Suprapubic skin (tissue), 4 donors: ENCODE data around the gene KREMEN1. TPM values are rescaled to one million over a fixed set of nuclear protein-coding genes. Genes with fewer than 3 reads are reported as not detected.
"Not testable (repeated sequence)": the region's sequence is repeated elsewhere in the genome, so short reads cannot be mapped to it uniquely, and the experiment has no call there.

Experiments used
- DNase-seq, 2 donors: peaks; one replicate each; pipeline ENCODE4 v3.0.0-alpha.2; 2019; ENCODE audit warnings: low spot score in 2 of 2
- H3K27ac ChIP-seq: fragments of 200-600 bp; sonication (generic); one replicate; pipeline ENCODE4 v1.5.1; 2019
- H3K27me3 ChIP-seq: fragments of 200-600 bp; sonication (generic); one replicate; pipeline ENCODE4 v1.5.1; 2019
- H3K36me3 ChIP-seq: fragments of 200-600 bp; sonication (generic); one replicate; pipeline ENCODE4 v1.5.1; 2019
- H3K4me1 ChIP-seq: fragments of 200-600 bp; sonication (generic); one replicate; pipeline ENCODE4 v1.5.1; 2019
- H3K4me3 ChIP-seq: fragments of 200-600 bp; sonication (generic); one replicate; pipeline ENCODE4 v1.5.1; 2019; ENCODE audit warnings: mild to moderate bottlenecking
- H3K9me3 ChIP-seq: fragments of 200-600 bp; sonication (generic); one replicate; pipeline ENCODE4 v1.5.1; 2019
- CTCF ChIP-seq, 2 donors: fragments of 200-600 bp in 1 of 2; fragments of 450-650 bp in 1 of 2; sonication (generic) in 1 of 2; IDR thresholded peaks; one replicate each; pipeline ENCODE4 v1.5.1; 2016 to 2019; ENCODE audit warnings: antibody characterized with exemption in 2 of 2, mild to moderate bottlenecking in 1 of 2, moderate library complexity in 1 of 2
- EP300 ChIP-seq: sonication (generic); formaldehyde crosslinking; IDR thresholded peaks from one replicate; pipeline ENCODE4 v1.6.1; 2017; ENCODE audit warnings: antibody characterized with exemption
- POLR2A ChIP-seq, 2 donors: fragments of 450-650 bp; IDR thresholded peaks; one replicate each; pipeline ENCODE4 v1.6.1; 2017; ENCODE audit warnings: antibody characterized with exemption in 2 of 2, mild to moderate bottlenecking in 2 of 2, moderate library complexity in 2 of 2
- POLR2AphosphoS5 ChIP-seq, 3 donors: sonication (generic); formaldehyde crosslinking; IDR thresholded peaks; one replicate each; pipeline ENCODE4 v1.6.1; 2017; ENCODE audit warnings: antibody characterized with exemption in 3 of 3
- WGBS: methylation state at CpG from one replicate; pipeline ENCODE4 v1.1.5; 2018; 5-methylcytosine and 5-hydroxymethylcytosine counted together
- total RNA-seq, 4 donors: library from RNA; depleted of rRNA; stranded (reverse); fragments of >200 nt; gene quantifications; one replicate each; pipeline ENCODE4 v1.1.0, GENCODE V29; 2016

KREMEN1 gene
- total RNA-seq, 4 donors from 2014 or later, result 51.6 to 71.1 (median 60.9) TPM

- 74% methylated on average over 4 of the region's 4 CpGs for WGBS
- no peak for TF ChIP-seq POLR2A (IDR thresholded peaks at IDR 0.05)
- no peak for TF ChIP-seq POLR2AphosphoS5 (IDR thresholded peaks at IDR 0.05)
- no peak for TF ChIP-seq EP300
- no peak for TF ChIP-seq CTCF (IDR thresholded peaks at IDR 0.05)
- no peaks in the 10 kb centered on the region for H3K9me3 ChIP-seq
- no peak for DNase-seq
- H3K4me1 ChIP-seq, result peaks cover 12% of the 10 kb centered on the region
- no peaks in the 10 kb centered on the region for H3K36me3 ChIP-seq
- no peak overlapping the region for H3K27ac ChIP-seq
- no peaks in the 10 kb centered on the region for H3K27me3 ChIP-seq
- H3K4me3 ChIP-seq, result no peak overlapping the region
Measured at GRCh38 chr22:29037340-29037932, 35.4 kb upstream of the KREMEN1 start.

- no peaks in the 10 kb centered on the region for H3K27me3 ChIP-seq
- peaks cover 12% of the 10 kb centered on the region for H3K4me1 ChIP-seq
- no peak for DNase-seq
- H3K27ac ChIP-seq, result no peak overlapping the region
- H3K4me3 ChIP-seq, result no peak overlapping the region
- no peaks in the 10 kb centered on the region for H3K36me3 ChIP-seq
- TF ChIP-seq CTCF (IDR thresholded peaks at IDR 0.05) (no peak), EP300 (no peak), POLR2A (IDR thresholded peaks at IDR 0.05) (no peak), POLR2AphosphoS5 (IDR thresholded peaks at IDR 0.05) (no peak)
- 77% methylated on average over 9 of the region's 9 CpGs for WGBS
- no peaks in the 10 kb centered on the region for H3K9me3 ChIP-seq
Measured at GRCh38 chr22:29039148-29039547, 33.7 kb upstream of the KREMEN1 start.

DNA sequence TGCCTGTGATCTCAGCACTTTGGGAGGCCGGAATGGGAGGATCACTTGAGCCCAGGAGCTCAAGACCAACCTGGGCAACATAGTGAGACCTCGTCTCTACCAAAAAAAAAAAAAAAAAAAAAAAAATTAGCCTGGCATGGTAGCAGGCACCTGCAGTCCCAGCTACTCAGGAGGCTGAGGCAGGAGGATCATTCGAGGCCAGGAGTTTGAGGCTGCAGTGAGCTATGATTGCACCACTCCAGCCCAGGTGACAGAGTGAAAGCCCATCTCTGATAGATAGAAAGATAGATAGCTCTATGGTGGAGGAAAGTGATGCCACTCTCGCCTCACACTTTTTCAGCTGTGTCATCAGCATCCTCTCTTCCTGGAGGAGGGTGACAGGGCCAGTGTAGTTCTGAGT, 33.2 kb upstream of the KREMEN1 start:
- not testable (repeated sequence) for H3K27ac ChIP-seq, H3K9me3 ChIP-seq, H3K36me3 ChIP-seq, DNase-seq, H3K27me3 ChIP-seq, H3K4me3 ChIP-seq
- peaks cover 12% of the 10 kb centered on the region for H3K4me1 ChIP-seq
- 92% methylated on average over 4 of the region's 4 CpGs for WGBS

DNA sequence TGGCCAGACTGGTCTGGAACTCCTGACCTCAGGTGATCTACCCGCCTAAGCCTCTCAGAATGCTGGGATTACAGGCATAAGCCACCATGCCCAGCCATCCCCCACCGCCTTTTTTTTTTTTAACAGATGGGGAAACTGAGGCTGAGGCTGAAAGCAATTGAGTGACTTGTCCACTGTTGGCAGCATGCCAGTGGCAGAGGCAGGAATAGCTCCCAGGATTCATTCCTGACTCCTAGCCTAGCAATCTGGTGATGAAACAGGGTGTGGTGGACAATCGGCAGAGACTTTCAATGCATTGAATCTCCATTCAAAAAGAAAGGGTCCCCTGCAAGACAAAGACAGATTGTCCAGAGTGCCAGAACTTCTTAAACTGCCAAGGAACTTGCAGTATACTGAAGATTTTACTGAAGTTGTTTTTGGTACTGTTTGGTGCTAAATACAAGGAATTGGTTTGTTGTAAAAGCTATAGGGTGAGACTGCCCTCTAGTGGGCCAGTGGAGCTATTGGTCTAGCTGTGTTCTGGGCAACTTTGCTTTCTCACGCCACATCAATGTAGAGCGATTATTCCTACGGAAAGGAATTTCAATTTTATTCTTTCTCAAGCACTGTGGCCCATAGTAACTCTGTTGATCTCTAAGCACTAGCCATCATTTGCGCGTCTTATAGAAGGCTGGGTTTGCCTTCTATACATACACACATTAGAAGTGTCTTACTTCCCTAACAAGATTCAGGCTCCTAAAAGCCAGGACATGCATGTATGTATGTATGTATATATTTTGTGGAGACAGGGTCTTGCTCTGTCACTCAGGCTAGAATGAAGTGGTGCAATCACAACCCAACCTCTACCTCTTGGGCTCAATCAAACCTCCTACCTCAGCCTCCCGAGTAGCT, 32.2 kb upstream of the KREMEN1 start:
- Histone ChIP-seq H3K4me1 (peaks cover 12% of the 10 kb centered on the region), H3K4me3 (no peak overlapping the region), H3K27me3 (no peaks in the 10 kb centered on the region), H3K9me3 (no peaks in the 10 kb centered on the region), H3K27ac (no peak overlapping the region), H3K36me3 (peaks cover 4% of the 10 kb centered on the region)
- WGBS, result 36% methylated on average over 9 of the region's 9 CpGs
- no peak for TF ChIP-seq EP300
- peak; percentile 90 to 94 for TF ChIP-seq CTCF (IDR thresholded peaks at IDR 0.05)
- no peak for TF ChIP-seq POLR2A (IDR thresholded peaks at IDR 0.05)
- TF ChIP-seq POLR2AphosphoS5 (IDR thresholded peaks at IDR 0.05), result peak in 2 of 3 donors; percentile 6 to 23
- DNase-seq, result no peak

DNA sequence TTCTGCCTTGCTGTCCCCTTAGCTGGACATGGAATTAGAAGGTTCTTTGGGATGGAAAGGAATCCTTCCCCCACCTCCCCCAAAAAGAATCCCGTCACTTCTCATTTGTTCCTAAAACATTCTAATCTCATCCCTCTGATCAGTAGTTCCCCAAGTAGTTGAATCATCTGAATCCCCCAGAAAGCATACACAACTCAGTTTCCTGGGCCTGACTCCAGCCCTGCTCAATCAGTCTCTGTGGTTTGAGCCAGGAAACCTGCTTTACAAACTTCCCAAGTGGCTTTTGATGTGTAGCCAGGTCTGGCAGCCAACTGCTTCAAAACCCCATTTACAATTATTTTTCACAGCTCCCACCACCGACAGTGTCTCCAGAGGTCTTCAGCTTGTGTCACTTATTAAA, 31.4 kb upstream of the KREMEN1 start:
- Histone ChIP-seq H3K4me3 (no peak overlapping the region), H3K36me3 (peaks cover 11% of the 10 kb centered on the region), H3K27me3 (no peaks in the 10 kb centered on the region), H3K9me3 (no peaks in the 10 kb centered on the region), H3K4me1 (peaks cover 12% of the 10 kb centered on the region), H3K27ac (no peak overlapping the region)
- DNase-seq, result no peak
- TF ChIP-seq EP300 (no peak), POLR2A (IDR thresholded peaks at IDR 0.05) (no peak), POLR2AphosphoS5 (IDR thresholded peaks at IDR 0.05) (no peak), CTCF (IDR thresholded peaks at IDR 0.05) (no peak)
- WGBS, result 45% methylated on average over 2 of the region's 2 CpGs
